Activated CD8-positive, alpha-beta T cell treated with anti-CD3 and anti-CD28 coated beads, Interleukin-2, amount 10 ng/mL, durations not matched to agents 7 days and 5 days (primary cell): ENCODE results near the gene RAB3GAP2. TPM values are rescaled to one million over a fixed set of nuclear protein-coding genes. Genes with fewer than 3 reads are reported as not detected.
"Not testable (repeated sequence)": the region's sequence is repeated elsewhere in the genome, so short reads cannot be mapped to it uniquely, and the experiment has no call there.

Experiments used
- ATAC-seq: fragments of 150-1000 bp; cut with Tn5 transposase; one replicate; pipeline ENCODE4 v1.10.0; 2021; ENCODE audit warnings: moderate library complexity
- CTCF ChIA-PET: fragments of 350-600 bp; sonication (Branson Sonifier 250); formaldehyde crosslinking; loops from one replicate; lab custom pipeline; 2021; ENCODE audit warnings: antibody characterized with exemption; lab: Charles Lee
- POLR2A ChIA-PET: fragments of 350-600 bp; sonication (Branson Sonifier 250); formaldehyde crosslinking; loops from one replicate; lab custom pipeline; 2021; ENCODE audit warnings: antibody characterized with exemption; lab: Charles Lee
- DNase-seq: peaks from one replicate; pipeline ENCODE4 v3.0.0-alpha.2; 2020
- H3K27ac Mint-ChIP-seq: one replicate; pipeline ENCODE4 v1.8.0; 2021; ENCODE audit warnings: mild to moderate bottlenecking, mixed read lengths
- H3K27me3 Mint-ChIP-seq: one replicate; pipeline ENCODE4 v1.8.0; 2021; ENCODE audit warnings: low read depth, mixed read lengths
- H3K36me3 Mint-ChIP-seq: one replicate; pipeline ENCODE4 v1.8.0; 2021; ENCODE audit warnings: low read depth, mixed read lengths
- H3K4me1 Mint-ChIP-seq: one replicate; pipeline ENCODE4 v1.8.0; 2021; ENCODE audit warnings: low read depth, mixed read lengths
- H3K4me3 Mint-ChIP-seq: one replicate; pipeline ENCODE4 v1.8.0; 2021; ENCODE audit warnings: mild to moderate bottlenecking, mixed read lengths
- H3K9me3 Mint-ChIP-seq: one replicate; pipeline ENCODE4 v1.8.0; 2022; ENCODE audit warnings: mixed read lengths; ENCODE audit not compliant: insufficient read depth
- total RNA-seq, 2 experiments: library from RNA; stranded (reverse); gene quantifications; one replicate each; pipeline ENCODE4 v1.2.3, GENCODE V29; 2021

Gene RAB3GAP2
- total RNA-seq, 2 experiments from 2014 or later: 46.1 to 52.3 TPM

GRCh38 chr1:220236278-220236677 lies 36.0 kb downstream of the RAB3GAP2 start:
- DNase-seq, H3K4me3 Mint-ChIP-seq, H3K27me3 Mint-ChIP-seq, H3K27ac Mint-ChIP-seq, POLR2A ChIA-PET, H3K9me3 Mint-ChIP-seq, H3K4me1 Mint-ChIP-seq, ATAC-seq: not testable (repeated sequence)
- CTCF ChIA-PET: interaction anchor here (1.0 to 1.8 kb wide), 2 partner anchors 9 to 17 kb away, joined by 3 to 5 read pairs; no protein-coding TSS in a partner anchor
- H3K36me3 Mint-ChIP-seq: peaks cover 17% of the 10 kb centered on the region

- ChIA-PET CTCF (interaction anchor here (1.2 to 1.8 kb wide), 2 partner anchors 16 to 18 kb away, joined by 4 to 5 read pairs; no protein-coding TSS in a partner anchor), POLR2A (no interaction called here)
- no peaks in the 10 kb centered on the region for H3K4me1 Mint-ChIP-seq
- H3K9me3 Mint-ChIP-seq: no peaks in the 10 kb centered on the region
- DNase-seq: no peak
- no peaks in the 10 kb centered on the region for H3K27me3 Mint-ChIP-seq
- no peak overlapping the region for H3K27ac Mint-ChIP-seq
- no peak for ATAC-seq
- no peak overlapping the region for H3K4me3 Mint-ChIP-seq
- peaks cover 23% of the 10 kb centered on the region for H3K36me3 Mint-ChIP-seq
These were observed 36.8 kb downstream of the RAB3GAP2 start for GRCh38 chr1:220235462-220235861.

- DNase-seq: no peak
- Mint-ChIP-seq H3K36me3 (peaks cover 23% of the 10 kb centered on the region), H3K27ac (no peak overlapping the region), H3K27me3 (no peaks in the 10 kb centered on the region), H3K9me3 (no peaks in the 10 kb centered on the region), H3K4me1 (no peaks in the 10 kb centered on the region), H3K4me3 (no peak overlapping the region)
- CTCF ChIA-PET: no interaction called here
- ATAC-seq: no peak
- POLR2A ChIA-PET: no interaction called here
These were observed 38.3 kb downstream of the RAB3GAP2 start for GRCh38 chr1:220233927-220234326.

- Mint-ChIP-seq H3K27ac (no peak overlapping the region), H3K36me3 (peaks cover 42% of the 10 kb centered on the region), H3K27me3 (no peaks in the 10 kb centered on the region), H3K4me3 (no peak overlapping the region), H3K4me1 (no peaks in the 10 kb centered on the region), H3K9me3 (no peaks in the 10 kb centered on the region)
- DNase-seq (no peak), ATAC-seq (no peak)
- CTCF ChIA-PET: interaction anchor here (1.5 to 2.2 kb wide), 3 partner anchors 10 to 39 kb away, joined by 4 to 10 read pairs (median 4); no protein-coding TSS in a partner anchor
- POLR2A ChIA-PET: no interaction called here
These were observed 42.5 kb downstream of the RAB3GAP2 start for GRCh38 chr1:220229771-220230170.

- H3K27ac Mint-ChIP-seq: no peak overlapping the region
- no peaks in the 10 kb centered on the region for H3K27me3 Mint-ChIP-seq
- ATAC-seq: no peak
- ChIA-PET CTCF (interaction anchor here (0.6 to 1.5 kb wide), 2 partner anchors 9 to 10 kb away, joined by 3 read pairs; no protein-coding TSS in a partner anchor), POLR2A (no interaction called here)
- DNase-seq: no peak
- H3K36me3 Mint-ChIP-seq: peaks cover 38% of the 10 kb centered on the region
- no peaks in the 10 kb centered on the region for H3K4me1 Mint-ChIP-seq
- no peak overlapping the region for H3K4me3 Mint-ChIP-seq
- no peaks in the 10 kb centered on the region for H3K9me3 Mint-ChIP-seq
These were observed 44.9 kb downstream of the RAB3GAP2 start for GRCh38 chr1:220227393-220227792.

GRCh38 chr1:220226752-220227151 lies 45.5 kb downstream of the RAB3GAP2 start:
- no peak for ATAC-seq
- peaks cover 35% of the 10 kb centered on the region for H3K36me3 Mint-ChIP-seq
- H3K4me3 Mint-ChIP-seq: no peak overlapping the region
- ChIA-PET CTCF (interaction anchor here (0.6 to 1.5 kb wide), 2 partner anchors 9 to 10 kb away, joined by 3 read pairs; no protein-coding TSS in a partner anchor), POLR2A (no interaction called here)
- DNase-seq: no peak
- no peaks in the 10 kb centered on the region for H3K27me3 Mint-ChIP-seq
- no peak overlapping the region for H3K27ac Mint-ChIP-seq
- H3K9me3 Mint-ChIP-seq: no peaks in the 10 kb centered on the region
- no peaks in the 10 kb centered on the region for H3K4me1 Mint-ChIP-seq

- Mint-ChIP-seq H3K4me3 (no peak overlapping the region), H3K9me3 (no peaks in the 10 kb centered on the region), H3K4me1 (no peaks in the 10 kb centered on the region), H3K27me3 (no peaks in the 10 kb centered on the region), H3K36me3 (peaks cover 29% of the 10 kb centered on the region), H3K27ac (no peak overlapping the region)
- CTCF ChIA-PET: interaction anchor here (1.5 kb wide), 1 partner anchor 8 kb away, joined by 3 read pairs; no protein-coding TSS in a partner anchor
- DNase-seq (no peak), ATAC-seq (no peak)
- POLR2A ChIA-PET: no interaction called here
These were observed 46.3 kb downstream of the RAB3GAP2 start for GRCh38 chr1:220225957-220226356.

- POLR2A ChIA-PET: no interaction called here
- Mint-ChIP-seq H3K27ac (no peak overlapping the region), H3K36me3 (peaks cover 28% of the 10 kb centered on the region), H3K27me3 (no peaks in the 10 kb centered on the region), H3K9me3 (no peaks in the 10 kb centered on the region), H3K4me1 (no peaks in the 10 kb centered on the region), H3K4me3 (no peak overlapping the region)
- CTCF ChIA-PET: interaction anchor here (1.2 kb wide), 1 partner anchor 14 kb away, joined by 3 read pairs; no protein-coding TSS in a partner anchor
- ATAC-seq (no peak), DNase-seq (no peak)
These were observed 47.6 kb downstream of the RAB3GAP2 start for GRCh38 chr1:220224611-220225124.

- no peak overlapping the region for H3K4me3 Mint-ChIP-seq
- no peak overlapping the region for H3K27ac Mint-ChIP-seq
- DNase-seq: no peak
- H3K9me3 Mint-ChIP-seq: no peaks in the 10 kb centered on the region
- H3K4me1 Mint-ChIP-seq: no peaks in the 10 kb centered on the region
- POLR2A ChIA-PET: no interaction called here
- CTCF ChIA-PET: interaction anchor here (1.2 kb wide), 1 partner anchor 13 kb away, joined by 3 read pairs; no protein-coding TSS in a partner anchor
- H3K27me3 Mint-ChIP-seq: no peaks in the 10 kb centered on the region
- no peak for ATAC-seq
- H3K36me3 Mint-ChIP-seq: peaks cover 28% of the 10 kb centered on the region
These were observed 48.2 kb downstream of the RAB3GAP2 start for GRCh38 chr1:220224033-220224432.

GRCh38 chr1:220222939-220223338 lies 49.3 kb downstream of the RAB3GAP2 start:
- H3K4me1 Mint-ChIP-seq: no peaks in the 10 kb centered on the region
- ChIA-PET CTCF (no interaction called here), POLR2A (no interaction called here)

GRCh38 chr1:220221670-220222069 lies 50.6 kb downstream of the RAB3GAP2 start:
- H3K36me3 Mint-ChIP-seq: peaks cover 14% of the 10 kb centered on the region
- POLR2A ChIA-PET: no interaction called here
- no peaks in the 10 kb centered on the region for H3K9me3 Mint-ChIP-seq
- no peak for DNase-seq
- no peak overlapping the region for H3K4me3 Mint-ChIP-seq
- CTCF ChIA-PET: no interaction called here
- no peaks in the 10 kb centered on the region for H3K4me1 Mint-ChIP-seq
- ATAC-seq: no peak
- H3K27me3 Mint-ChIP-seq: no peaks in the 10 kb centered on the region
- no peak overlapping the region for H3K27ac Mint-ChIP-seq

More at GRCh38 chr1:220222939-220223338, 49.3 kb downstream of the RAB3GAP2 start:
- ATAC-seq (no peak), DNase-seq (no peak)
- Mint-ChIP-seq H3K36me3 (peaks cover 19% of the 10 kb centered on the region), H3K27ac (no peak overlapping the region), H3K9me3 (no peaks in the 10 kb centered on the region), H3K27me3 (no peaks in the 10 kb centered on the region), H3K4me3 (no peak overlapping the region)

- H3K9me3 Mint-ChIP-seq: no peaks in the 10 kb centered on the region
- no peak overlapping the region for H3K4me3 Mint-ChIP-seq
- H3K36me3 Mint-ChIP-seq: peaks cover 11% of the 10 kb centered on the region
- no peaks in the 10 kb centered on the region for H3K4me1 Mint-ChIP-seq
- no peak overlapping the region for H3K27ac Mint-ChIP-seq
- H3K27me3 Mint-ChIP-seq: no peaks in the 10 kb centered on the region
- CTCF ChIA-PET: interaction anchor here (2.4 kb wide), 1 partner anchor 8 kb away, joined by 10 read pairs; no protein-coding TSS in a partner anchor
- POLR2A ChIA-PET: no interaction called here
- ATAC-seq (no peak), DNase-seq (no peak)
These were observed 51.0 kb downstream of the RAB3GAP2 start for GRCh38 chr1:220221269-220221668.
